NCI-H2227 treated with DMSO at 0.1 percent for 48 hours (cell line): ENCODE data around the gene NGEF.

ENCODE experiments used
- DNase-seq: peaks from one replicate; lab custom pipeline; 2025; lab: John Stamatoyannopoulos, UW

The NGEF gene

GRCh38 chr2:233042549-233042948, 29.5 kb upstream of the NGEF start:
- no peak for DNase-seq

GRCh38 chr2:233041722-233042323, 28.8 kb upstream of the NGEF start:
- no peak for DNase-seq

- no peak for DNase-seq
These were observed 27.5 kb upstream of the NGEF start for GRCh38 chr2:233040571-233040970.

- no peak for DNase-seq
These were observed 26.9 kb upstream of the NGEF start for GRCh38 chr2:233039846-233040530.

- no peak for DNase-seq
These were observed 26.3 kb upstream of the NGEF start for GRCh38 chr2:233039212-233039845.

GRCh38 chr2:233037078-233037477, 24.0 kb upstream of the NGEF start:
- DNase-seq = no peak

GRCh38 chr2:233036162-233036838, 23.2 kb upstream of the NGEF start:
- DNase-seq = no peak

- no peak for DNase-seq
These were observed 22.5 kb upstream of the NGEF start for GRCh38 chr2:233035426-233036161.

- DNase-seq = no peak
These were observed 21.2 kb upstream of the NGEF start for GRCh38 chr2:233034091-233034882.

GRCh38 chr2:233033672-233034071, 20.6 kb upstream of the NGEF start:
- no peak for DNase-seq

GRCh38 chr2:233032551-233033320, 19.7 kb upstream of the NGEF start, which contains the start of gene NEU2:
NEU2 (plus strand) TSS chr2:233032672; CDS start chr2:233032672, 0 bp downstream.
- DNase-seq = no peak

- DNase-seq = no peak
These were observed 18.8 kb upstream of the NGEF start for GRCh38 chr2:233031556-233032500.

GRCh38 chr2:233029321-233029720, 16.3 kb upstream of the NGEF start:
- no peak for DNase-seq

- DNase-seq = no peak
These were observed 13.2 kb upstream of the NGEF start for GRCh38 chr2:233026198-233026813.

- DNase-seq = no peak
These were observed 12.7 kb upstream of the NGEF start for GRCh38 chr2:233025706-233026105.

- DNase-seq = no peak
These were observed 10.8 kb upstream of the NGEF start for GRCh38 chr2:233023761-233024410.

- no peak for DNase-seq
These were observed 10.1 kb upstream of the NGEF start for GRCh38 chr2:233023007-233023760.

- DNase-seq = no peak
These were observed 9.5 kb upstream of the NGEF start for GRCh38 chr2:233022561-233022960.
